Trophoblast cell (in vitro differentiated cells and primary cell): ENCODE measurements around the gene FGFR2.

Experiments
- DNase-seq, 2 donors: peaks; one replicate each; pipeline ENCODE4 v3.0.0-alpha.2; 2016
- H2AFZ ChIP-seq: 2 replicates; pipeline ENCODE4 v1.6.1; 2013; ENCODE audit warnings: low read length, moderate library complexity, mild to moderate bottlenecking; ENCODE audit not compliant: insufficient read depth, poor library complexity
- H2AK5ac ChIP-seq: 2 replicates; pipeline ENCODE4 v1.6.1; 2013; ENCODE audit warnings: mild to moderate bottlenecking, low read length
- H2BK120ac ChIP-seq: 2 replicates; pipeline ENCODE4 v1.6.1; 2013; ENCODE audit warnings: low read length, mild to moderate bottlenecking, moderate library complexity; ENCODE audit not compliant: insufficient read depth, poor library complexity
- H2BK12ac ChIP-seq: 2 replicates; pipeline ENCODE4 v1.6.1; 2013; ENCODE audit warnings: mild to moderate bottlenecking, low read length, moderate library complexity
- H2BK5ac ChIP-seq: 2 replicates; pipeline ENCODE4 v1.6.1; 2013; ENCODE audit warnings: low read length, low read depth, moderate library complexity, mild to moderate bottlenecking; ENCODE audit not compliant: poor library complexity
- H3K14ac ChIP-seq: 2 replicates; pipeline ENCODE4 v1.6.1; 2013; ENCODE audit warnings: mild to moderate bottlenecking, low read length
- H3K18ac ChIP-seq: 2 replicates; pipeline ENCODE4 v1.6.1; 2013; ENCODE audit warnings: mild to moderate bottlenecking, low read length
- H3K23ac ChIP-seq: 2 replicates; pipeline ENCODE4 v1.6.1; 2013; ENCODE audit warnings: low read length
- H3K27ac ChIP-seq: 2 replicates; pipeline ENCODE4 v1.5.1; 2013; ENCODE audit warnings: low read depth, mild to moderate bottlenecking, inconsistent platforms, low read length, moderate library complexity
- H3K27me3 ChIP-seq: 2 replicates; pipeline ENCODE4 v1.6.1; 2013; ENCODE audit warnings: inconsistent platforms, mild to moderate bottlenecking, low read length, moderate library complexity; ENCODE audit not compliant: insufficient read depth
- H3K36me3 ChIP-seq, 2 experiments: 1 replicate in 1 of 2; 2 replicates in 1 of 2; pipeline ENCODE4 v1.6.1; 2013; ENCODE audit warnings: low read length in 2 of 2, mild to moderate bottlenecking in 2 of 2, moderate library complexity in 1 of 2; ENCODE audit not compliant: insufficient read depth in 2 of 2, control insufficient read depth in 1 of 2
- H3K4ac ChIP-seq: 2 replicates; pipeline ENCODE4 v1.6.1; 2013; ENCODE audit warnings: low read depth, mild to moderate bottlenecking, low read length, moderate library complexity
- H3K4me1 ChIP-seq, 2 experiments: 1 replicate in 1 of 2; 2 replicates in 1 of 2; pipeline ENCODE4 v1.6.1; 2013; ENCODE audit warnings: low read length in 2 of 2, mild to moderate bottlenecking in 2 of 2, moderate library complexity in 1 of 2; ENCODE audit not compliant: insufficient read depth in 2 of 2, control insufficient read depth in 1 of 2
- H3K4me2 ChIP-seq: 2 replicates; pipeline ENCODE4 v1.6.1; 2013; ENCODE audit warnings: inconsistent platforms, mild to moderate bottlenecking, low read length, moderate library complexity
- H3K4me3 ChIP-seq: 2 replicates; pipeline ENCODE4 v1.5.1; 2013; ENCODE audit warnings: mild to moderate bottlenecking, low read depth, low read length, inconsistent platforms
- H3K79me1 ChIP-seq: one replicate; pipeline ENCODE4 v1.6.1; 2013; ENCODE audit warnings: low read length
- H3K79me2 ChIP-seq: 2 replicates; pipeline ENCODE4 v1.6.1; 2013; ENCODE audit warnings: low read length, mild to moderate bottlenecking; ENCODE audit not compliant: control insufficient read depth, insufficient read depth, poor library complexity
- H3K9ac ChIP-seq: 2 replicates; pipeline ENCODE4 v1.6.1; 2013; ENCODE audit warnings: mild to moderate bottlenecking, low read length
- H3K9me3 ChIP-seq: 2 replicates; pipeline ENCODE4 v1.6.1; 2013; ENCODE audit warnings: low read depth, mild to moderate bottlenecking, control low read depth, inconsistent platforms, low read length; ENCODE audit not compliant: insufficient read depth
- H4K12ac ChIP-seq: 2 replicates; pipeline ENCODE4 v1.6.1; 2013; ENCODE audit warnings: low read depth, mild to moderate bottlenecking, low read length, moderate library complexity
- H4K8ac ChIP-seq: 2 replicates; pipeline ENCODE4 v1.6.1; 2013; ENCODE audit warnings: low read depth, mild to moderate bottlenecking, low read length, moderate library complexity
- H4K91ac ChIP-seq: one replicate; pipeline ENCODE4 v1.6.1; 2013; ENCODE audit warnings: low read depth, mild to moderate bottlenecking, low read length, moderate library complexity
- WGBS: extraction: QIAGEN DNeasy Blood & Tissue Kit; methylation state at CpG from one replicate; pipeline ENCODE4 v1.1.7; 2013; ENCODE audit warnings: missing lambda C conversion rate; ENCODE audit not compliant: insufficient read length, insufficient coverage; ENCODE audit errors: extremely low coverage; 5-methylcytosine and 5-hydroxymethylcytosine counted together

FGFR2 gene

DNA sequence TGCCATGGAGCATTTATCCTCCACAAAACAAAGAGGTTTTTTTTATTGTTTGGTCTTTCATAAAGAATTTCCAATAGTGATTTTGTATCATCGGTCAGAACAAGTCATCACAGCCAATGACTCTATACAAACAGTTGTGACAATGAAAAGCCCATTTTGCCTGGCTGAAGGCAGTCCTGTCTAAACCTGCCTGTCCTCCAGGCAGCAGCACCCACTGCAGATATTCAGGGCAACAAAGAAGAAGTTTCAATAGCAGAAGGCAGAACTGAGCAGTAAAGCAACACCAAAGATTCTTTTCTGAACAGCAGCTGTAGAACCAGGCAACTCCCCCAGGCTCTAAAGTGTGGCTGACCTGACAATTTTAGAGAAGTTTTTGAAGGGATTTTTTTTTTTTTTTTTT is 169.4 kb downstream of the FGFR2 start:
- Histone ChIP-seq H2BK5ac (no peak overlapping the region), H3K23ac (no peak overlapping the region), H3K4me2 (no peak overlapping the region), H2BK120ac (no peak overlapping the region), H3K79me2 (no peaks in the 10 kb centered on the region), H3K27me3 (no peaks in the 10 kb centered on the region), H3K36me3 (no peaks in the 10 kb centered on the region), H3K4me1 (no peaks in the 10 kb centered on the region), H2BK12ac (no peak overlapping the region), H3K27ac (no peak overlapping the region), H3K14ac (no peak overlapping the region), H4K91ac (no peak overlapping the region), H3K18ac (no peak overlapping the region), H3K4ac (no peak overlapping the region), H3K9ac (no peak overlapping the region), H3K9me3 (no peaks in the 10 kb centered on the region), H4K8ac (no peak overlapping the region), H4K12ac (no peak overlapping the region), H2AK5ac (no peak overlapping the region), H2AFZ (no peak overlapping the region), H3K79me1 (no peaks in the 10 kb centered on the region), H3K4me3 (no peak overlapping the region)
- no peak for DNase-seq
- no CpG with 5 or more reads among the region's 1 CpG for WGBS
